H1 (cell line): ENCODE measurements around the gene TMC6. TPM values are rescaled to one million over a fixed set of nuclear protein-coding genes. Genes with fewer than 3 reads are reported as not detected.

Experiments used
- CTCF ChIA-PET: fragments of 300-600 bp; sonication (Branson Sonifier 250); formaldehyde crosslinking; loops from one replicate; lab custom pipeline; 2021; ENCODE audit not compliant: partially characterized antibody; lab: Charles Lee
- POLR2A ChIA-PET: fragments of 300-600 bp; sonication (Branson Sonifier 250); formaldehyde crosslinking; loops from one replicate; lab custom pipeline; 2021; ENCODE audit warnings: inconsistent platforms; ENCODE audit not compliant: partially characterized antibody; lab: Charles Lee
- DNase-seq, 2 experiments: peaks; one replicate each; pipeline versions ENCODE4 v3.0.0 to v3.0.0-alpha.2; 2010 to 2022; ENCODE audit warnings: low spot score in 2 of 2, low read depth in 1 of 2, mixed read lengths in 1 of 2
- FAIRE-seq: peaks from 2 replicates; lab custom pipeline; 2011; peaks lifted over from hg19 to GRCh38; lab: Jason Lieb, UNC
- H2AFZ ChIP-seq: 2 replicates; pipeline ENCODE4 v1.8.1; 2012; ENCODE audit warnings: low read length, inconsistent platforms
- H2AK5ac ChIP-seq: 2 replicates; pipeline ENCODE4 v1.6.1; 2013; ENCODE audit warnings: low read depth, low read length
- H2BK120ac ChIP-seq: replicated peaks from 2 replicates; pipeline ENCODE3; 2013; ENCODE audit warnings: low read depth, low read length, inconsistent platforms
- H2BK12ac ChIP-seq: 2 replicates; pipeline ENCODE4 v1.6.1; 2013; ENCODE audit warnings: low read depth, low read length
- H2BK15ac ChIP-seq: 2 replicates; pipeline ENCODE4 v1.6.1; 2013; ENCODE audit warnings: low read length
- H2BK20ac ChIP-seq: 2 replicates; pipeline ENCODE4 v1.6.1; 2013; ENCODE audit warnings: low read length
- H2BK5ac ChIP-seq: 2 replicates; pipeline ENCODE4 v1.6.1; 2013; ENCODE audit warnings: low read depth, low read length
- H3K14ac ChIP-seq: 2 replicates; pipeline ENCODE4 v1.6.1; 2013; ENCODE audit warnings: inconsistent platforms; ENCODE audit not compliant: insufficient read length
- H3K18ac ChIP-seq: 2 replicates; pipeline ENCODE4 v1.6.1; 2013; ENCODE audit warnings: low read length; ENCODE audit errors: extremely low read depth
- H3K23ac ChIP-seq: 2 replicates; pipeline ENCODE4 v1.6.1; 2013; ENCODE audit warnings: inconsistent platforms; ENCODE audit not compliant: insufficient read length
- H3K23me2 ChIP-seq: 2 replicates; pipeline ENCODE4 v1.6.1; 2013; ENCODE audit warnings: low read depth, low read length
- H3K27ac ChIP-seq: 2 replicates; pipeline ENCODE4 v1.6.1; 2011; ENCODE audit warnings: low read depth, low read length, inconsistent platforms
- H3K27me3 ChIP-seq, 4 experiments: replicated peaks in 1 of 4; 1 replicate in 1 of 4; 2 replicates in 3 of 4; pipeline versions ENCODE4 v1.6.1 to v1.8.1; 2011 to 2013; ENCODE audit warnings: low read length in 3 of 4, mild to moderate bottlenecking in 3 of 4, inconsistent platforms in 2 of 4, mixed read lengths in 2 of 4, moderate library complexity in 1 of 4; ENCODE audit not compliant: control insufficient read depth in 3 of 4, insufficient read depth in 3 of 4; ENCODE audit errors: extremely low read depth in 1 of 4
- H3K36me3 ChIP-seq, 4 experiments: 2 replicates each; pipeline versions ENCODE4 v1.6.1 to v1.8.1; 2011 to 2013; ENCODE audit warnings: mild to moderate bottlenecking in 4 of 4, low read length in 3 of 4, moderate library complexity in 2 of 4, control low read depth in 1 of 4, inconsistent platforms in 1 of 4; ENCODE audit not compliant: insufficient read depth in 4 of 4, control insufficient read depth in 2 of 4
- H3K4ac ChIP-seq: replicated peaks from 2 replicates; pipeline ENCODE3; 2013; ENCODE audit warnings: low read length, low read depth, mixed read lengths, inconsistent platforms; ENCODE audit not compliant: insufficient read length
- H3K4me1 ChIP-seq, 4 experiments: replicated peaks in 1 of 4; 1 replicate in 1 of 4; 2 replicates in 3 of 4; pipeline versions ENCODE4 v1.6.1 to v1.8.1; 2011 to 2013; ENCODE audit warnings: low read length in 3 of 4, inconsistent platforms in 2 of 4, mixed read lengths in 1 of 4; ENCODE audit not compliant: insufficient read depth in 4 of 4, control insufficient read depth in 3 of 4
- H3K4me2 ChIP-seq, 2 experiments: 2 replicates each; pipeline versions ENCODE4 v1.6.1 to v1.8.1; 2011 to 2013; ENCODE audit warnings: low read depth in 2 of 2, low read length in 2 of 2, control low read depth in 1 of 2, inconsistent platforms in 1 of 2, mild to moderate bottlenecking in 1 of 2; ENCODE audit not compliant: insufficient read depth in 1 of 2
- H3K4me3 ChIP-seq, 4 experiments: fragments of 200-600, 300-600 bp in 1 of 4; sonication (generic), shearing (Covaris generic), sonication (Bioruptor Twin) in 1 of 4; 2 replicates each; pipeline versions ENCODE4 v1.5.1 to v1.8.1; 2011 to 2016; ENCODE audit warnings: low read length in 4 of 4, low read depth in 3 of 4, control low read depth in 2 of 4, inconsistent platforms in 2 of 4, mild to moderate bottlenecking in 2 of 4, mixed read lengths in 1 of 4, moderate library complexity in 1 of 4; ENCODE audit not compliant: insufficient read depth in 2 of 4; ENCODE audit errors: extremely low read depth in 1 of 4
- H3K56ac ChIP-seq: replicated peaks from 2 replicates; pipeline ENCODE3; 2013; ENCODE audit warnings: low read depth, mild to moderate bottlenecking, mixed read lengths, low read length, inconsistent platforms; ENCODE audit not compliant: insufficient read length
- H3K79me1 ChIP-seq: 2 replicates; pipeline ENCODE4 v1.6.1; 2013; ENCODE audit warnings: low read depth, low read length, control low read depth
- H3K79me2 ChIP-seq, 2 experiments: 2 replicates each; pipeline versions ENCODE4 v1.6.1 to v1.8.1; 2012 to 2013; ENCODE audit warnings: low read length in 2 of 2, mild to moderate bottlenecking in 2 of 2, inconsistent platforms in 1 of 2; ENCODE audit not compliant: insufficient read depth in 2 of 2, control insufficient read depth in 1 of 2
- H3K9ac ChIP-seq, 4 experiments: replicated peaks in 1 of 4; 1 replicate in 1 of 4; 2 replicates in 3 of 4; pipeline versions ENCODE4 v1.6.1 to v1.8.1; 2011 to 2013; ENCODE audit warnings: low read depth in 3 of 4, low read length in 3 of 4, control low read depth in 2 of 4, mild to moderate bottlenecking in 2 of 4, moderate library complexity in 2 of 4, inconsistent platforms in 1 of 4; ENCODE audit errors: extremely low read depth in 1 of 4
- H3K9me3 ChIP-seq, 2 experiments: 2 replicates each; pipeline versions ENCODE4 v1.6.1 to v1.8.1; 2012 to 2013; ENCODE audit warnings: mild to moderate bottlenecking in 2 of 2, moderate library complexity in 2 of 2, control low read depth in 1 of 2, inconsistent platforms in 1 of 2, low read depth in 1 of 2, low read length in 1 of 2, mixed read lengths in 1 of 2; ENCODE audit not compliant: insufficient read depth in 2 of 2
- H4K20me1 ChIP-seq, 2 experiments: replicated peaks in 1 of 2; 2 replicates each; pipeline versions ENCODE3 to v1.8.1; 2011 to 2013; ENCODE audit warnings: inconsistent platforms in 2 of 2, low read length in 2 of 2, mild to moderate bottlenecking in 1 of 2; ENCODE audit not compliant: insufficient read depth in 2 of 2, control insufficient read depth in 1 of 2
- H4K5ac ChIP-seq: 2 replicates; pipeline ENCODE4 v1.6.1; 2013; ENCODE audit warnings: low read length, low read depth, mixed read lengths, inconsistent platforms; ENCODE audit not compliant: insufficient read length
- H4K8ac ChIP-seq: 2 replicates; pipeline ENCODE4 v1.8.0; 2013; ENCODE audit warnings: mild to moderate bottlenecking, moderate library complexity, low read length, inconsistent platforms; ENCODE audit not compliant: insufficient read depth; ENCODE audit errors: extremely low read depth
- H4K91ac ChIP-seq: replicated peaks from 2 replicates; pipeline ENCODE3; 2013; ENCODE audit warnings: low read length, mixed read lengths, inconsistent platforms; ENCODE audit not compliant: insufficient read length
- CEBPB ChIP-seq: IDR thresholded peaks from 2 replicates; pipeline ENCODE4 v1.6.1; 2012; ENCODE audit warnings: low read depth, low read length
- GABPA ChIP-seq: IDR thresholded peaks from 2 replicates; pipeline ENCODE4 v1.6.1; 2011; ENCODE audit warnings: mild to moderate bottlenecking, low read length, moderate library complexity, borderline replicate concordance; ENCODE audit not compliant: insufficient read depth
- TBP ChIP-seq: IDR thresholded peaks from 2 replicates; pipeline ENCODE4 v1.6.1; 2011; ENCODE audit warnings: low read depth, low read length, improper control_type of control experiment
- WGBS, 2 experiments: shearing (Covaris generic) in 1 of 2; methylation state at CpG; one replicate each; pipeline versions ENCODE4 v1.1.6 to v1.1.7; 2013 to 2015; ENCODE audit warnings: low lambda C conversion rate in 2 of 2, mixed read lengths in 2 of 2, inconsistent platforms in 1 of 2, low coverage in 1 of 2, missing lambda C conversion rate in 1 of 2; ENCODE audit not compliant: insufficient replicate concordance in 2 of 2, insufficient coverage in 1 of 2, insufficient read length in 1 of 2; ENCODE audit errors: extremely low coverage in 1 of 2, missing lambda C conversion rate in 1 of 2; 5-methylcytosine and 5-hydroxymethylcytosine counted together
- polyA plus RNA-seq, 7 experiments: library from polyadenylated mRNA; depleted of rRNA in 3 of 7; stranded (reverse) in 5 of 7; unstranded in 2 of 7; fragments of >200 nt in 5 of 7; fragments of 200-250 nt in 2 of 7; gene quantifications; 1 replicate in 5 of 7; 2 replicates in 1 of 7; 4 replicates in 1 of 7; pipeline versions ENCODE4 v1.2.1 to v1.2.3, GENCODE V29; 2011 to 2013; ENCODE audit warnings: missing spikeins in 2 of 7, mixed read lengths in 2 of 7
- total RNA-seq: library from RNA; stranded (reverse); fragmentation: NEBNext Ultra II Directional; extraction: Animal tissue kit (Norgen Biotek cat#: 25700); gene quantifications from 2 replicates; pipeline ENCODE4 v1.2.1, GENCODE V29; 2021

Gene TMC6
- total and polyA plus RNA-seq, 2 of the 8 experiments (the other 6 are each of a cell fraction or from before 2014, with no cell fraction given): 39.4 to 77.6 TPM

- no peak overlapping the region for H2BK15ac ChIP-seq
- no peaks in the 10 kb centered on the region for H3K79me2 ChIP-seq
- POLR2A ChIA-PET: interaction anchor here (1.2 to 2.5 kb wide), 3 partner anchors 9 to 17 kb away, joined by 4 to 6 read pairs (median 5); partner anchors contain the start of gene TMC8
- no peak overlapping the region for H3K18ac ChIP-seq
- no peak overlapping the region for H2AFZ ChIP-seq
- no peak overlapping the region for H2BK5ac ChIP-seq
- H4K91ac ChIP-seq: no peak overlapping the region
- H3K4me2 ChIP-seq: no peak overlapping the region
- H3K9me3 ChIP-seq: no peaks in the 10 kb centered on the region
- no peak overlapping the region for H3K4me3 ChIP-seq
- no peak overlapping the region for H3K4ac ChIP-seq
- peaks cover 4 to 21% of the 10 kb centered on the region in 2 experiments for H4K20me1 ChIP-seq
- DNase-seq (no peak), FAIRE-seq (no peak)
- no peak overlapping the region for H3K9ac ChIP-seq
- H3K27ac ChIP-seq: no peak overlapping the region
- H3K79me1 ChIP-seq: peaks cover 3% of the 10 kb centered on the region
- H2BK120ac ChIP-seq: no peak overlapping the region
- TF ChIP-seq CEBPB (no peak), TBP (no peak), GABPA (no peak)
- peaks cover 0 to 12% (median 7%) of the 10 kb centered on the region in 4 experiments; a peak in 6 of 7 replicates for H3K4me1 ChIP-seq
- H2BK20ac ChIP-seq: no peak overlapping the region
- no peak overlapping the region for H2AK5ac ChIP-seq
- peaks cover 2 to 32% (median 13%) of the 10 kb centered on the region in 4 experiments; a peak in 5 of 8 replicates for H3K36me3 ChIP-seq
- no peak overlapping the region for H3K23ac ChIP-seq
- H4K5ac ChIP-seq: no peak overlapping the region
- no peaks in the 10 kb centered on the region for H3K27me3 ChIP-seq
- no peak overlapping the region; the same call in 1 of the 2 replicates for H4K8ac ChIP-seq
- H3K56ac ChIP-seq: no peak overlapping the region
- WGBS, 2 experiments: 93% methylated on average over 19 of the region's 23 CpGs; no CpG with 5 or more reads in 1 of the 2 experiments
- no peak overlapping the region for H2BK12ac ChIP-seq
- CTCF ChIA-PET: interaction anchor here (1.2 to 11.4 kb wide), 3 partner anchors 9 to 54 kb away, joined by 4 to 122 read pairs (median 4); no protein-coding TSS in a partner anchor
- peaks cover 7% of the 10 kb centered on the region; the same call in 1 of the 2 replicates for H3K23me2 ChIP-seq
- no peak overlapping the region for H3K14ac ChIP-seq
Measured at GRCh38 chr17:78122216-78122930, 6.2 kb downstream of the TMC6 start.
